GM12865 (cell line): ENCODE data around the gene FAP.

ENCODE experiments used
- DNase-seq: peaks from one replicate; pipeline ENCODE4 v3.0.0; 2010; ENCODE audit warnings: low read depth
- H3K4me3 ChIP-seq: 2 replicates; pipeline ENCODE4 v1.5.1; 2011; ENCODE audit warnings: mild to moderate bottlenecking, low read depth, low read length, control low read depth
- CTCF ChIP-seq: IDR thresholded peaks from 2 replicates; pipeline ENCODE4 v1.5.1; 2011; ENCODE audit warnings: low read length, control low read depth, low read depth, inconsistent platforms; ENCODE audit not compliant: insufficient read depth; ENCODE audit errors: missing control alignments

The FAP gene

GRCh38 chr2:162256591-162256991 is 13.3 kb upstream of the FAP start:
- no peak overlapping the region for H3K4me3 ChIP-seq
- DNase-seq: no peak
- no peak for TF ChIP-seq CTCF

- no peak overlapping the region for H3K4me3 ChIP-seq
- DNase-seq: no peak
- TF ChIP-seq CTCF: no peak
Measured at GRCh38 chr2:162254236-162254871, 11.1 kb upstream of the FAP start.

- no peak for DNase-seq
- no peak for TF ChIP-seq CTCF
- H3K4me3 ChIP-seq: no peak overlapping the region
Measured at GRCh38 chr2:162253435-162253834, 10.2 kb upstream of the FAP start.

GRCh38 chr2:162252153-162252552 is 8.9 kb upstream of the FAP start:
- no peak overlapping the region for H3K4me3 ChIP-seq
- TF ChIP-seq CTCF: no peak
- DNase-seq: no peak

- H3K4me3 ChIP-seq: no peak overlapping the region
- no peak for DNase-seq
- TF ChIP-seq CTCF: no peak
Measured at GRCh38 chr2:162245781-162246180, 2.5 kb upstream of the FAP start.

- TF ChIP-seq CTCF: no peak
- DNase-seq: no peak
- H3K4me3 ChIP-seq: no peak overlapping the region
Measured at GRCh38 chr2:162245061-162245460, 1.8 kb upstream of the FAP start.

GRCh38 chr2:162244541-162245031 is 1.3 kb upstream of the FAP start:
- H3K4me3 ChIP-seq: no peak overlapping the region
- no peak for TF ChIP-seq CTCF
- DNase-seq: no peak
